Activated CD8-positive, alpha-beta memory T cell treated with anti-CD3 and anti-CD28 coated beads, Interleukin-2, amount 10 ng/mL, durations not matched to agents 7 days and 5 days (primary cell): ENCODE results near the gene ZNF181. TPM values are rescaled to one million over a fixed set of nuclear protein-coding genes. Genes with fewer than 3 reads are reported as not detected.

ENCODE experiments used
- ATAC-seq: fragments of 150-1000 bp; cut with Tn5 transposase; one replicate; pipeline ENCODE4 v1.10.0; 2021; ENCODE audit warnings: moderate library complexity
- CTCF ChIA-PET: fragments of 350-600 bp; sonication (Branson Sonifier 250); formaldehyde crosslinking; loops from one replicate; lab custom pipeline; 2021; ENCODE audit warnings: antibody characterized with exemption; lab: Charles Lee
- DNase-seq: peaks from one replicate; pipeline ENCODE4 v3.0.0-alpha.2; 2020
- H3K27ac Mint-ChIP-seq: one replicate; pipeline ENCODE4 v1.8.0; 2021; ENCODE audit warnings: mild to moderate bottlenecking, mixed read lengths
- H3K27me3 Mint-ChIP-seq: one replicate; pipeline ENCODE4 v1.8.0; 2021; ENCODE audit warnings: mixed read lengths
- H3K36me3 Mint-ChIP-seq: one replicate; pipeline ENCODE4 v1.8.0; 2021; ENCODE audit warnings: mild to moderate bottlenecking, mixed read lengths
- H3K4me1 Mint-ChIP-seq: one replicate; pipeline ENCODE4 v1.8.0; 2021; ENCODE audit warnings: mixed read lengths
- H3K4me3 Mint-ChIP-seq: one replicate; pipeline ENCODE4 v1.8.0; 2021; ENCODE audit warnings: mild to moderate bottlenecking, moderate library complexity, mixed read lengths
- H3K9me3 Mint-ChIP-seq: one replicate; pipeline ENCODE4 v1.8.0; 2022; ENCODE audit warnings: low read depth, mixed read lengths
- total RNA-seq, 2 experiments: library from RNA; stranded (reverse); gene quantifications; one replicate each; pipeline ENCODE4 v1.2.3, GENCODE V29; 2021

Gene ZNF181
- total RNA-seq, 2 experiments from 2014 or later, result 1.9 to 3.6 TPM

DNA sequence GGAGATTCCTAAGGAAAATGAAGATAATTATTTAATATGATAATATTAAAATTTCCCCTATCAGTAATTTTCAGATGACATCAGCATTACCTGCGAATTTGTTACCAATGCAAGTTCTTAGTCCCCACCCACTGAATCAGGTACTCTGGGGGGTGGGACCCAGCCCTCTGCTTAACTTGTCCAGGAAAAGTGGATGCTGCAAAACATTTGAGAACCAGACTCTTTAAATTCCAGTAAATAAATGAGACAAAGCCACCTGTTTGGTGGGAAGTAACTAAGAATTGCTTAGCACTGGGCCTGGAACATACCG is 39.5 kb downstream of the ZNF181 start:
- H3K36me3 Mint-ChIP-seq, result peaks cover 22% of the 10 kb centered on the region
- H3K27ac Mint-ChIP-seq, result no peak overlapping the region
- H3K9me3 Mint-ChIP-seq, result peaks cover 18% of the 10 kb centered on the region
- peak overlapping the region; percentile 87 for H3K4me3 Mint-ChIP-seq
- no peaks in the 10 kb centered on the region for H3K27me3 Mint-ChIP-seq
- no peak for ATAC-seq
- CTCF ChIA-PET, result no interaction called here
- H3K4me1 Mint-ChIP-seq, result peaks cover 16% of the 10 kb centered on the region
- DNase-seq, result no peak

DNA sequence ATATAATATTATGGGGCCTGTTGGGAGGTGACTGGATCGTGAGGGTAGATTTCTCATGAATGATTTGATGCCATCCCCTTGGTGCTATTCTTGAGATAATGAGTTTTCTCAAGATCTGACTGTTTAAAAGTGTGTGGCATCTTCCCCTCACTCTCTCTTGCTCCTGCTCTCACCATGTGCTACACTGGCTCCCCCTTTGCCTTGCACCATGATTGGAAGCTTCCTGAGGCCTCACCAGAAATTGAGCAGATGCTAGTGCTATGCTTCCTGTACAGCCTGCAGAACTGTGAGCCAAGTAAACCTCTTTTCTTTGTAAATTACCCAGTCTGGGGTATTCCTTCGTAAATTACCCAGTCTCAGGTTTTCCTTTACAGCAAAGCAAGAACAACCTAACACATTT is 40.8 kb downstream of the ZNF181 start:
- Mint-ChIP-seq H3K36me3 (peaks cover 17% of the 10 kb centered on the region), H3K27ac (no peak overlapping the region), H3K4me3 (no peak overlapping the region), H3K27me3 (no peaks in the 10 kb centered on the region), H3K9me3 (peaks cover 17% of the 10 kb centered on the region), H3K4me1 (peaks cover 16% of the 10 kb centered on the region)
- DNase-seq, result no peak
- no peak for ATAC-seq
- CTCF ChIA-PET, result no interaction called here

DNA sequence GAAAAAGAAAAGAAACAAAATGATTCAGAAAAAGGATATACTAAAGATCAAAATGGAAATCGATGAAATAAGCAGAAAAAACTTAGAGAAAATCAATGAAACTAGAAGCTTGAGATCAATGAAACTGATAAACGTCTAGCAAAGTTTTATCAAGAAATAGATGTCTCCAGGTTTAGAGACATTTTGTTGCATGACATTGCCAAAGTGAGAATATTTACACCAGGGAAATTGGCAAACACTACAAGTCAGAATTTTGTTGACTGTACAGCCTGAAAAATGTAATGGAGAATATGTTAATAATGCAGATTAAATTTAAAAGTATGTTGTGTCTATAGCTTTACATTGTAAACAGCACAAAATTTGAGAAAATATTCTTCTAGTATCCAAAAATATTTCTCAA is 44.3 kb downstream of the ZNF181 start:
- DNase-seq (no peak), ATAC-seq (no peak)
- H3K27me3 Mint-ChIP-seq, result no peaks in the 10 kb centered on the region
- no peaks in the 10 kb centered on the region for H3K4me1 Mint-ChIP-seq
- CTCF ChIA-PET, result no interaction called here
- H3K4me3 Mint-ChIP-seq, result no peak overlapping the region
- H3K9me3 Mint-ChIP-seq, result peaks cover 16% of the 10 kb centered on the region
- H3K36me3 Mint-ChIP-seq, result peaks cover 4% of the 10 kb centered on the region
- H3K27ac Mint-ChIP-seq, result no peak overlapping the region

DNA sequence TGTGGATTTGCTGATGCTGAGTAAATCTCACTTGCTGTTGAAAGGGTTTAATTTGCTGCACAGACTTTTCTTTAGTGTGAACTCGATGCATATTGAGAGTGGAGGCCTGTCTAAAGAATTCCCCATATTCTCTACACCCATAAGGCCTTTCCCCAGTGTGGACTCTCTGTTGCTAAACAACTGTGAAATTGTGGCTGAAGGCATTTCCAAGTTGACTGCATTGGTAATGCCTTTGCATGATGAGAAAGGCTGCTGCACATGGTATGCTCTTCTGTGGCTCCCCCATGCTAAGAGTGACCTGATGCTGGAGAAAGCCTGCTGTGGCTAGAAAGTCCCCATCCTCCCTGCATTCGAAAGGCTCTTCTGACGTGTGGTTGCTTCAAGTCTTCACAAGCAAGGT is 45.6 kb downstream of the ZNF181 start:
- H3K9me3 Mint-ChIP-seq, result peaks cover 15% of the 10 kb centered on the region
- DNase-seq, result no peak
- H3K27ac Mint-ChIP-seq, result no peak overlapping the region
- CTCF ChIA-PET, result no interaction called here
- no peak for ATAC-seq
- H3K4me1 Mint-ChIP-seq, result no peaks in the 10 kb centered on the region
- peaks cover 3% of the 10 kb centered on the region for H3K36me3 Mint-ChIP-seq
- H3K27me3 Mint-ChIP-seq, result no peaks in the 10 kb centered on the region
- no peak overlapping the region for H3K4me3 Mint-ChIP-seq

DNA sequence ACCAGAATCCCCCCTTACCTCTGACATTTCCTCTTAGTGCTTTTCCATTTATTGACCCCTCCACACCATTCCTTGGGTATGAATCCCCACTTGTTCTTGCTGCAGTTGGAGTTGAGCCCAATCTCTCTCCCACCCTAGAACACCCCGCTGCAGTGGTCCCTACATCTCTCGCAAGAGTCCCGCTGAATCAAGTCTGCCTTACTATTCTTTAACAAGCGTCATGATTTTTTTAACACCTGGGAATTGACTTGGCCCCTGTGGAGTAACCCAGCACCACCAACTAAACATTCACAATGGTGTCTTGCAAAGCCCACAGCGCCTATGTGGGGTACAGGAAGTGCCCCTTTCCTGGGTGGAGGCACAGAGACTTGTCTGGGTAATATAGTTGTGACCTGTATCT is 52.2 kb downstream of the ZNF181 start:
- H3K27me3 Mint-ChIP-seq, result no peaks in the 10 kb centered on the region
- CTCF ChIA-PET, result no interaction called here
- H3K4me3 Mint-ChIP-seq, result no peak overlapping the region

DNA sequence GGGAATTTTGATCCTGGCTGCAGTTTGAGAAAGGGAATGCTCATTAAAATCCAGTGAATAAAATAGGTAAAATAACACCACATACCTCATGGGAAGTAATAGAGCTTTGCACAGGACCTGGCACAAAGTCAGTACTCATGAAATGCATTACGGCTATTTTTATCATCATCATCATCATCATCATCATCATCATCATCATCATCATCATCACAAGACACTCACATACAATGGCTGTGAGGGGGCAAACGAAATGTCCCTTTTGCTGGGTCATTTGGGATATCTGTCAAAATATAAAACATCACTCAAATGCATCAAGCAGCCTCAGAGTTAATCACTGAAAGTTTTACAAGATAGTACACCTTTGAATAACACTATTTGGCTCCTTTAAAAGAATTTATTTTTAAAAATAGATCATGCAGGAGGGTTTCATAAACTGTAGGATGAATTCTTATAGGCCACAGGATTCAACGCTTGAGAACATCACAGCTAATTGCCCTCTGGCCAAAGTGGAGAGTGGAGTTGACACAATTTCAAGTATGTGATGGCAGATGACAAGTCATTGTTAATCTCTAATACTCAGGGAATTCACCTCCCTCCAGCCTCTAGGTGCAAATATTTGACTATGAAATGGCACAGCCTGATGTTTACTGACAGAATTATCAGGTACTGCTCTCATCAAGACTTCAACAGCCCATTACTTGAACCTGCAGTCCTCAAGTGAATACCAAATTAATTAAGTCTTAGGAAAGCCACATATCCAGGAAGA is 53.2 kb downstream of the ZNF181 start:
- peaks cover 6% of the 10 kb centered on the region for H3K9me3 Mint-ChIP-seq
- H3K4me1 Mint-ChIP-seq, result no peaks in the 10 kb centered on the region
- CTCF ChIA-PET, result no interaction called here

More for the DNA sequence above, 52.2 kb downstream of the ZNF181 start:
- DNase-seq, result no peak
- no peak overlapping the region for H3K27ac Mint-ChIP-seq
- no peaks in the 10 kb centered on the region for H3K36me3 Mint-ChIP-seq
- no peak for ATAC-seq
- peaks cover 6% of the 10 kb centered on the region for H3K9me3 Mint-ChIP-seq
- no peaks in the 10 kb centered on the region for H3K4me1 Mint-ChIP-seq

DNA sequence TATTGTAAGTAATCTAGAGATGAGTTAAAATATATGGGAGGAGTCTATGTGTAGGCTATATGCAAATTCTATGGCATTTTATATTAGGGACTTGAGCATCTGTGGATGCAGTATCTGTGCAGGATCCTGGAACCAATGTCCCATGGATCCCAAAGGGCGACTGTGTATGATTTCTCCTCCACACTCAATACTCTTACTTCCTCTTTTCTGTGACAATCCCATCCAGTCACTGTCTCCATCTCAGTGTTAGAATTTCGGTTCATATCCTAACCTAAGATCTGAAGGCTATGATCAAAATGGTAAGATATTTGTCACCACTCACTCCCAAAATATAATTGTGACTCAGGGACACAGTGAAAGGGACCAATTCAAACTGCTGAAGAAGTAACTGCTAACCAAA is 54.0 kb downstream of the ZNF181 start:
- no peaks in the 10 kb centered on the region for H3K4me1 Mint-ChIP-seq
- DNase-seq (no peak), ATAC-seq (no peak)
- H3K4me3 Mint-ChIP-seq, result no peak overlapping the region
- CTCF ChIA-PET, result no interaction called here
- no peaks in the 10 kb centered on the region for H3K27me3 Mint-ChIP-seq
- H3K9me3 Mint-ChIP-seq, result peaks cover 10% of the 10 kb centered on the region
- H3K36me3 Mint-ChIP-seq, result peaks cover 3% of the 10 kb centered on the region
- H3K27ac Mint-ChIP-seq, result no peak overlapping the region

More for the DNA sequence above, 53.2 kb downstream of the ZNF181 start:
- no peak for DNase-seq
- H3K36me3 Mint-ChIP-seq, result no peaks in the 10 kb centered on the region
- no peak for ATAC-seq
- no peak overlapping the region for H3K27ac Mint-ChIP-seq
- H3K4me3 Mint-ChIP-seq, result no peak overlapping the region
- no peaks in the 10 kb centered on the region for H3K27me3 Mint-ChIP-seq

DNA sequence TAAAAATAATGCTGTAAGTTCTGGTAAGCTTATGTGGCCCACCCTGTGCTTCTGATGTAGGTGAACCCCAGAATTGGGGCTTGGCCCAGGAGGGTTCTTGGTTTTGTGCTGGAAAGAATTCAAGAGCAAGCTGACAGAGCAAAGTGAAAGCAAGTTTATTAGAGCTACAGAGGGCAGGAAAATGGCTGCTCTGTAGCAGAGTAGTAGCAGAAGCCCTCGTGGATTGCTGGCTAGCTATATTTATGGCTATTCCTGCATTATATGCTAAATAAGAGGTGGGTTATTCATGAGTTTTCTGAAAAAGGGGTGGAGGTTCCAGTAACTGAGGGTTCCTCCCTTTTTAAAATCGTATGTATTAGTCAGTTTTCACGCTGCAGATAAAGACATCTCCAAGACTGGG is 59.5 kb downstream of the ZNF181 start:
- Mint-ChIP-seq H3K36me3 (peaks cover 7% of the 10 kb centered on the region), H3K27ac (no peak overlapping the region), H3K4me3 (no peak overlapping the region), H3K4me1 (peaks cover 6% of the 10 kb centered on the region), H3K9me3 (peaks cover 7% of the 10 kb centered on the region), H3K27me3 (no peaks in the 10 kb centered on the region)
- ATAC-seq (no peak), DNase-seq (no peak)
- CTCF ChIA-PET, result no interaction called here

DNA sequence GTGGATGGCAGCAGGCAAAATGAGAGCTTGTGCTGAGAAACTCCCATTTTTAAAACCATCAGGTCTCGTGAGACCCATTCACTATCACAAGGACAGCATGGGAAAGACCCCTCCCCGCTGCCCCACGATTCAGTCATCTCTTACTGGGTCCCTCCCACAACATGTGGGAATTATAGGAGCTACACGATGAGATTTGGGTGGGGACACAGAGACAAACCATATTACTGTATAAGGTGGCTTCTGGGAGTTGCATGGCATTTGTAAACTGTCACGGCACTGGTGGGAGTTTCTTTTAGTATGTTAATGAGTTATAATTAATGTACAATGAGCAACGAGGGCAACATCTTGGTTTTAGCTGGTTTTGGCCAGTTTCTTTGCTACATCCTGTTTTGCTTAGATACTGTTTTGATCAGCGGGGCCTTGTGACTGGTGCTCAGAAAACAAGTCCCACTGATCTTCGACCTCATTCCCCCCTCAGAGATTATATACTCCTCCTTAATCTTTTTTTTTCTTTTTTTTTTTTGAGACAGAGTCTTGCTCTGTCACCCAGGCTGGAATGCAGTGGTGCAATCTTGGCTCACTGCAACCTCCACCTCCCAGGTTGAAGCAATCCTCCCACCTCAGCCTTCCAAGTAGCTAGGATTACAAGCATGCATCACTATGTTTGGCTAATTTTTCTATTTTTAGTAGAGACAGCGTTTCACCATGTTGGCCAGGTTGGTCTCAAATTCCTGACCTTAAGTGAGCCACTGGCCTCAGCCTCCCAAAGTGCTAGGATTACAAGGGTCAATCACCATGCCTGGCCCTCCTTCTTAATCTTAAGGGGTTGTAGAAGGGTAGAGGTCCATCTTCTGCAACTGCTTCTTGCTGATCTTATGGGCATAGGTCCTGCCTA is 60.3 kb downstream of the ZNF181 start:
- H3K4me1 Mint-ChIP-seq, result peaks cover 6% of the 10 kb centered on the region
- no peak overlapping the region for H3K4me3 Mint-ChIP-seq
- CTCF ChIA-PET, result no interaction called here
- no peak overlapping the region for H3K27ac Mint-ChIP-seq
- peaks cover 7% of the 10 kb centered on the region for H3K36me3 Mint-ChIP-seq
- H3K9me3 Mint-ChIP-seq, result peaks cover 4% of the 10 kb centered on the region
- ATAC-seq (no peak), DNase-seq (no peak)
- H3K27me3 Mint-ChIP-seq, result no peaks in the 10 kb centered on the region

Other genes with a start within 250 kb of the ZNF181 start
- under 1 TPM in 1 of 2 experiments, not detected in 1; 0.23 TPM for gene SCGB2B2, start 57.1 kb upstream of the ZNF181 start, total RNA-seq
- 10 to 100 TPM; 11.1 to 12.0 TPM for gene ZNF302, start 56.6 kb upstream of the ZNF181 start, total RNA-seq
- gene ZNF599, start 39.0 kb downstream of the ZNF181 start, total RNA-seq, result 1 to 10 TPM; 3.7 to 5.3 TPM
- 1 to 10 TPM; 2.7 TPM for gene ZNF30, start 192.7 kb downstream of the ZNF181 start, total RNA-seq
- 10 to 100 TPM; 13.5 to 15.3 TPM for gene ZNF792, start 230.0 kb downstream of the ZNF181 start, total RNA-seq